ENCODE data around the gene NUDT16L1.
A peak's percentile ranks its signal among the peaks of the same experiment; 100 is the strongest.

NUDT16L1 gene

GRCh38 chr16:4682084-4682591 is 11.2 kb upstream of the NUDT16L1 start:
- FAIRE-seq (no peak), DNase-seq (ENCODE audit: insufficient read length, low spot score) (no peak)

- no peak for FAIRE-seq
- no peak for DNase-seq (ENCODE audit: insufficient read length, low spot score)
These were observed 10.6 kb upstream of the NUDT16L1 start for GRCh38 chr16:4682616-4683254.

- DNase-seq (ENCODE audit: insufficient read length, low spot score): no peak
These were observed 9.9 kb upstream of the NUDT16L1 start for GRCh38 chr16:4683255-4684057.

GRCh38 chr16:4684058-4684715 is 9.2 kb upstream of the NUDT16L1 start:
- FAIRE-seq (no peak), DNase-seq (ENCODE audit: insufficient read length, low spot score) (no peak)

More at GRCh38 chr16:4683255-4684057, 9.9 kb upstream of the NUDT16L1 start:
- no peak for FAIRE-seq

- no peak for FAIRE-seq
- no peak for DNase-seq (ENCODE audit: insufficient read length, low spot score)
These were observed 8.6 kb upstream of the NUDT16L1 start for GRCh38 chr16:4684763-4685162.

GRCh38 chr16:4685292-4685691 is 8.1 kb upstream of the NUDT16L1 start:
- DNase-seq (ENCODE audit: insufficient read length, low spot score) (no peak), FAIRE-seq (no peak)

- DNase-seq (ENCODE audit: insufficient read length, low spot score) (no peak), FAIRE-seq (no peak)
These were observed 7.4 kb upstream of the NUDT16L1 start for GRCh38 chr16:4685776-4686496.

- DNase-seq (ENCODE audit: insufficient read length, low spot score): no peak
- FAIRE-seq: no peak
These were observed 6.7 kb upstream of the NUDT16L1 start for GRCh38 chr16:4686497-4687210.

GRCh38 chr16:4687416-4687815 is 5.9 kb upstream of the NUDT16L1 start:
- DNase-seq (ENCODE audit: insufficient read length, low spot score): no peak
- no peak for FAIRE-seq

- no peak for FAIRE-seq
- no peak for DNase-seq (ENCODE audit: insufficient read length, low spot score)
These were observed 5.3 kb upstream of the NUDT16L1 start for GRCh38 chr16:4687946-4688673.

- DNase-seq (ENCODE audit: insufficient read length, low spot score): no peak
- FAIRE-seq: no peak
These were observed 4.7 kb upstream of the NUDT16L1 start for GRCh38 chr16:4688674-4689045.

- DNase-seq (ENCODE audit: insufficient read length, low spot score) (no peak), FAIRE-seq (no peak)
These were observed 4.2 kb upstream of the NUDT16L1 start for GRCh38 chr16:4689091-4689671.

GRCh38 chr16:4689864-4690704 is 3.3 kb upstream of the NUDT16L1 start:
- FAIRE-seq (peak; percentile 89), DNase-seq (ENCODE audit: insufficient read length, low spot score) (no peak)

GRCh38 chr16:4690946-4691665 is 2.3 kb upstream of the NUDT16L1 start:
- FAIRE-seq (no peak), DNase-seq (ENCODE audit: insufficient read length, low spot score) (no peak)

GRCh38 chr16:4691666-4692412 is 1.5 kb upstream of the NUDT16L1 start:
- no peak for DNase-seq (ENCODE audit: insufficient read length, low spot score)

GRCh38 chr16:4692460-4693295 is 684 bp upstream of the NUDT16L1 start:
- no peak for FAIRE-seq
- DNase-seq (ENCODE audit: insufficient read length, low spot score): no peak

More at GRCh38 chr16:4691666-4692412, 1.5 kb upstream of the NUDT16L1 start:
- FAIRE-seq: no peak

Measured in HTR-8/SVneo (cell line).